Suprapubic skin (tissue), 4 donors: ENCODE data around the gene RYR3. TPM values are rescaled to one million over a fixed set of nuclear protein-coding genes. Genes with fewer than 3 reads are reported as not detected.
"Not testable (repeated sequence)": the region's sequence is repeated elsewhere in the genome, so short reads cannot be mapped to it uniquely, and the experiment has no call there.

Experiments
- DNase-seq, 2 donors: peaks; one replicate each; pipeline ENCODE4 v3.0.0-alpha.2; 2019; ENCODE audit warnings: low spot score in 2 of 2
- H3K27ac ChIP-seq: fragments of 200-600 bp; sonication (generic); one replicate; pipeline ENCODE4 v1.5.1; 2019
- H3K27me3 ChIP-seq: fragments of 200-600 bp; sonication (generic); one replicate; pipeline ENCODE4 v1.5.1; 2019
- H3K36me3 ChIP-seq: fragments of 200-600 bp; sonication (generic); one replicate; pipeline ENCODE4 v1.5.1; 2019
- H3K4me1 ChIP-seq: fragments of 200-600 bp; sonication (generic); one replicate; pipeline ENCODE4 v1.5.1; 2019
- H3K4me3 ChIP-seq: fragments of 200-600 bp; sonication (generic); one replicate; pipeline ENCODE4 v1.5.1; 2019; ENCODE audit warnings: mild to moderate bottlenecking
- H3K9me3 ChIP-seq: fragments of 200-600 bp; sonication (generic); one replicate; pipeline ENCODE4 v1.5.1; 2019
- CTCF ChIP-seq, 2 donors: fragments of 200-600 bp in 1 of 2; fragments of 450-650 bp in 1 of 2; sonication (generic) in 1 of 2; IDR thresholded peaks; one replicate each; pipeline ENCODE4 v1.5.1; 2016 to 2019; ENCODE audit warnings: antibody characterized with exemption in 2 of 2, mild to moderate bottlenecking in 1 of 2, moderate library complexity in 1 of 2
- EP300 ChIP-seq: sonication (generic); formaldehyde crosslinking; IDR thresholded peaks from one replicate; pipeline ENCODE4 v1.6.1; 2017; ENCODE audit warnings: antibody characterized with exemption
- POLR2A ChIP-seq, 2 donors: fragments of 450-650 bp; IDR thresholded peaks; one replicate each; pipeline ENCODE4 v1.6.1; 2017; ENCODE audit warnings: antibody characterized with exemption in 2 of 2, mild to moderate bottlenecking in 2 of 2, moderate library complexity in 2 of 2
- POLR2AphosphoS5 ChIP-seq, 3 donors: sonication (generic); formaldehyde crosslinking; IDR thresholded peaks; one replicate each; pipeline ENCODE4 v1.6.1; 2017; ENCODE audit warnings: antibody characterized with exemption in 3 of 3
- WGBS: methylation state at CpG from one replicate; pipeline ENCODE4 v1.1.5; 2018; 5-methylcytosine and 5-hydroxymethylcytosine counted together
- total RNA-seq, 4 donors: library from RNA; depleted of rRNA; stranded (reverse); fragments of >200 nt; gene quantifications; one replicate each; pipeline ENCODE4 v1.1.0, GENCODE V29; 2016

RYR3 gene
- total RNA-seq, 4 donors from 2014 or later = 0.38 to 2.0 (median 0.80) TPM

GRCh38 chr15:33586786-33587697 lies 276.3 kb downstream of the RYR3 start:
- Histone ChIP-seq H3K36me3 (no peaks in the 10 kb centered on the region), H3K4me1 (no peaks in the 10 kb centered on the region), H3K27ac (no peak overlapping the region), H3K9me3 (no peaks in the 10 kb centered on the region), H3K27me3 (no peaks in the 10 kb centered on the region), H3K4me3 (no peak overlapping the region)
- no peak for DNase-seq
- WGBS = 40% methylated on average over 17 of the region's 17 CpGs
- TF ChIP-seq POLR2A (IDR thresholded peaks at IDR 0.05) = no peak
- TF ChIP-seq CTCF (IDR thresholded peaks at IDR 0.05) = no peak
- TF ChIP-seq EP300 = no peak
- no peak for TF ChIP-seq POLR2AphosphoS5 (IDR thresholded peaks at IDR 0.05)

- Histone ChIP-seq H3K9me3 (no peaks in the 10 kb centered on the region), H3K36me3 (no peaks in the 10 kb centered on the region), H3K4me1 (no peaks in the 10 kb centered on the region), H3K27me3 (no peaks in the 10 kb centered on the region), H3K27ac (no peak overlapping the region), H3K4me3 (no peak overlapping the region)
- no peak for DNase-seq
- TF ChIP-seq EP300 (no peak), POLR2AphosphoS5 (IDR thresholded peaks at IDR 0.05) (no peak), POLR2A (IDR thresholded peaks at IDR 0.05) (no peak), CTCF (IDR thresholded peaks at IDR 0.05) (no peak)
- 58% methylated on average over 2 of the region's 2 CpGs for WGBS
These were observed 277.0 kb downstream of the RYR3 start for GRCh38 chr15:33587773-33588172.

- Histone ChIP-seq H3K27ac (no peak overlapping the region), H3K4me1 (no peaks in the 10 kb centered on the region), H3K27me3 (no peaks in the 10 kb centered on the region), H3K36me3 (no peaks in the 10 kb centered on the region), H3K9me3 (no peaks in the 10 kb centered on the region), H3K4me3 (no peak overlapping the region)
- no peak for TF ChIP-seq POLR2AphosphoS5 (IDR thresholded peaks at IDR 0.05)
- TF ChIP-seq EP300 = no peak
- no peak for TF ChIP-seq CTCF (IDR thresholded peaks at IDR 0.05)
- TF ChIP-seq POLR2A (IDR thresholded peaks at IDR 0.05) = no peak
- no peak for DNase-seq
- 90% methylated on average over 5 of the region's 5 CpGs for WGBS
These were observed 282.1 kb downstream of the RYR3 start for GRCh38 chr15:33592864-33593263.

GRCh38 chr15:33598382-33598781 lies 287.6 kb downstream of the RYR3 start:
- H3K4me3 ChIP-seq, H3K36me3 ChIP-seq, H3K9me3 ChIP-seq, H3K27me3 ChIP-seq, H3K4me1 ChIP-seq, H3K27ac ChIP-seq, DNase-seq: not testable (repeated sequence)
- 60% methylated on average over 4 of the region's 4 CpGs for WGBS

GRCh38 chr15:33600212-33600611 lies 289.4 kb downstream of the RYR3 start:
- Histone ChIP-seq H3K4me1 (no peaks in the 10 kb centered on the region), H3K27ac (no peak overlapping the region), H3K27me3 (no peaks in the 10 kb centered on the region), H3K36me3 (no peaks in the 10 kb centered on the region), H3K9me3 (no peaks in the 10 kb centered on the region), H3K4me3 (no peak overlapping the region)
- DNase-seq = no peak
- WGBS = 67% methylated on average over 7 of the region's 7 CpGs
- TF ChIP-seq EP300 (no peak), POLR2A (IDR thresholded peaks at IDR 0.05) (no peak)

GRCh38 chr15:33601461-33601860 lies 290.7 kb downstream of the RYR3 start:
- WGBS = 76% methylated on average over 4 of the region's 4 CpGs
- no peak for DNase-seq
- no peaks in the 10 kb centered on the region for H3K4me1 ChIP-seq
- H3K27ac ChIP-seq = no peak overlapping the region
- no peak overlapping the region for H3K4me3 ChIP-seq
- TF ChIP-seq POLR2A (IDR thresholded peaks at IDR 0.05) (no peak), CTCF (IDR thresholded peaks at IDR 0.05) (no peak), POLR2AphosphoS5 (IDR thresholded peaks at IDR 0.05) (no peak), EP300 (no peak)
- H3K9me3 ChIP-seq = no peaks in the 10 kb centered on the region
- no peaks in the 10 kb centered on the region for H3K27me3 ChIP-seq
- H3K36me3 ChIP-seq = no peaks in the 10 kb centered on the region
